ENCODE results near the gene ACBD4.

GRCh38 chr17:45130681-45131615 lies 4.5 kb upstream of the ACBD4 start:
- TF ChIP-seq EZH2 (IDR thresholded peaks at IDR 0.05; ENCODE audit: insufficient read depth, poor library complexity, severe bottlenecking) (no peak), EZH2phosphoT487 (IDR thresholded peaks at IDR 0.05; ENCODE audit: insufficient read depth, low read depth) (no peak)

All from GM23248 (cell line).